GM18867 (cell line): ENCODE results near the gene DTX2.
"Not testable (repeated sequence)": the region's sequence is repeated elsewhere in the genome, so short reads cannot be mapped to it uniquely, and the experiment has no call there.

Experiments used
- ATAC-seq: cut with Tn5 transposase; IDR thresholded peaks from one replicate; pipeline ENCODE4 v1.9.1; 2021; ENCODE audit warnings: mild to moderate bottlenecking, moderate library complexity; ENCODE audit not compliant: unreplicated experiment

DTX2 gene

GRCh38 chr7:76485822-76486610 is 24.5 kb downstream of the DTX2 start:
- ATAC-seq, result peak; percentile 12

GRCh38 chr7:76486618-76487017 is 25.1 kb downstream of the DTX2 start:
- ATAC-seq, result peak; percentile 99

GRCh38 chr7:76487969-76488368 is 26.5 kb downstream of the DTX2 start:
- ATAC-seq, result not testable (repeated sequence)

- not testable (repeated sequence) for ATAC-seq
These were observed 30.6 kb downstream of the DTX2 start for GRCh38 chr7:76492139-76492538.

- ATAC-seq, result not testable (repeated sequence)
These were observed 34.2 kb downstream of the DTX2 start for GRCh38 chr7:76495717-76496116.

GRCh38 chr7:76497918-76498582 is 36.5 kb downstream of the DTX2 start:
- not testable (repeated sequence) for ATAC-seq

- not testable (repeated sequence) for ATAC-seq
These were observed 37.2 kb downstream of the DTX2 start for GRCh38 chr7:76498583-76499200.

GRCh38 chr7:76499201-76499923 is 37.9 kb downstream of the DTX2 start:
- not testable (repeated sequence) for ATAC-seq

GRCh38 chr7:76499924-76500241 is 38.4 kb downstream of the DTX2 start:
- ATAC-seq, result not testable (repeated sequence)

- not testable (repeated sequence) for ATAC-seq
These were observed 40.7 kb downstream of the DTX2 start for GRCh38 chr7:76502224-76502623.

- ATAC-seq, result not testable (repeated sequence)
These were observed 41.3 kb downstream of the DTX2 start for GRCh38 chr7:76502836-76503235.

- not testable (repeated sequence) for ATAC-seq
These were observed 41.7 kb downstream of the DTX2 start for GRCh38 chr7:76503244-76503643.

GRCh38 chr7:76504351-76505167 is 43.0 kb downstream of the DTX2 start:
- ATAC-seq, result not testable (repeated sequence)

GRCh38 chr7:76505168-76506080 is 43.9 kb downstream of the DTX2 start:
- no peak for ATAC-seq

GRCh38 chr7:76506081-76506440 is 44.6 kb downstream of the DTX2 start:
- ATAC-seq, result no peak

- not testable (repeated sequence) for ATAC-seq
These were observed 45.1 kb downstream of the DTX2 start for GRCh38 chr7:76506643-76507042.

GRCh38 chr7:76507723-76508406 is 46.4 kb downstream of the DTX2 start:
- ATAC-seq, result no peak

GRCh38 chr7:76509931-76510877 is 48.7 kb downstream of the DTX2 start, which contains the start of gene UPK3B:
UPK3B (plus strand) TSS chr7:76510552; CDS start chr7:76510653, 101 bp downstream.
- ATAC-seq, result no peak
